Neural progenitor cell (in vitro differentiated cells): ENCODE data around the gene PRSS33. TPM values are rescaled to one million over a fixed set of nuclear protein-coding genes. Genes with fewer than 3 reads are reported as not detected.

ENCODE experiments used
- DNase-seq: peaks from one replicate; pipeline ENCODE4 v3.0.0-alpha.2; 2016; ENCODE audit warnings: low spot score
- H2AFZ ChIP-seq: fragments of 200-600 bp; sonication (generic); replicated peaks from 2 replicates; pipeline ENCODE4 v1.6.1; 2016; ENCODE audit warnings: antibody characterized with exemption
- H3F3A ChIP-seq: fragments of 200-600 bp; sonication (generic); 2 replicates; pipeline ENCODE4 v1.6.1; 2016; ENCODE audit warnings: antibody characterized with exemption, low read depth
- H3K27ac ChIP-seq: fragments of 200-600 bp; sonication (generic); 2 replicates; pipeline ENCODE4 v1.5.1; 2016; ENCODE audit warnings: mild to moderate bottlenecking
- H3K27me3 ChIP-seq: fragments of 200-600 bp; sonication (generic); 2 replicates; pipeline ENCODE4 v1.6.1; 2016; ENCODE audit warnings: mild to moderate bottlenecking, moderate library complexity
- H3K36me3 ChIP-seq: fragments of 200-600 bp; sonication (generic); 2 replicates; pipeline ENCODE4 v1.5.1; 2016
- H3K4me1 ChIP-seq: fragments of 200-600 bp; sonication (generic); 2 replicates; pipeline ENCODE4 v1.6.1; 2016; ENCODE audit warnings: mixed run types
- H3K4me2 ChIP-seq: fragments of 200-600 bp; sonication (generic); 2 replicates; pipeline ENCODE4 v1.6.1; 2016
- H3K4me3 ChIP-seq: fragments of 200-600 bp; sonication (generic); 2 replicates; pipeline ENCODE4 v1.5.1; 2016
- H3K79me2 ChIP-seq: fragments of 200-600 bp; sonication (generic); 2 replicates; pipeline ENCODE4 v1.6.1; 2016; ENCODE audit warnings: low read depth
- H3K9ac ChIP-seq: fragments of 200-600 bp; sonication (generic); 2 replicates; pipeline ENCODE4 v1.6.1; 2016
- H3K9me3 ChIP-seq: fragments of 200-600 bp; sonication (generic); 2 replicates; pipeline ENCODE4 v1.5.1; 2016; ENCODE audit warnings: low read depth
- H4K20me1 ChIP-seq: fragments of 200-600 bp; sonication (generic); 2 replicates; pipeline ENCODE4 v1.6.1; 2016; ENCODE audit warnings: low read depth
- H3K27ac Mint-ChIP-seq: 3 replicates; pipeline ENCODE4 v1.8.0; 2021; ENCODE audit warnings: mixed read lengths
- H3K27me3 Mint-ChIP-seq: 2 replicates; pipeline ENCODE4 v1.8.0; 2022; ENCODE audit warnings: low read depth, mild to moderate bottlenecking, inconsistent platforms, moderate library complexity, mixed read lengths; ENCODE audit not compliant: insufficient read depth
- H3K36me3 Mint-ChIP-seq: 3 replicates; pipeline ENCODE4 v1.8.0; 2021; ENCODE audit warnings: mixed read lengths
- H3K4me1 Mint-ChIP-seq: 3 replicates; pipeline ENCODE4 v1.8.0; 2021; ENCODE audit warnings: mixed read lengths
- H3K4me3 Mint-ChIP-seq: 3 replicates; pipeline ENCODE4 v1.8.0; 2021; ENCODE audit warnings: mild to moderate bottlenecking, moderate library complexity, mixed read lengths
- H3K9me3 Mint-ChIP-seq: 3 replicates; pipeline ENCODE4 v1.8.0; 2020; ENCODE audit warnings: mixed read lengths
- CTCF ChIP-seq: fragments of 200-600 bp; sonication (generic); IDR thresholded peaks from 2 replicates; pipeline ENCODE4 v1.5.1; 2017; ENCODE audit warnings: antibody characterized with exemption, mild to moderate bottlenecking
- EZH2 ChIP-seq: fragments of 200-600 bp; sonication (generic); IDR thresholded peaks from 2 replicates; pipeline ENCODE4 v1.6.1; 2017; ENCODE audit warnings: antibody characterized with exemption, mild to moderate bottlenecking, moderate library complexity
- EZH2phosphoT487 ChIP-seq: fragments of 200-600 bp; sonication (generic); IDR thresholded peaks from 2 replicates; pipeline ENCODE4 v1.6.1; 2017; ENCODE audit warnings: antibody characterized with exemption
- total RNA-seq: library from RNA; depleted of rRNA; stranded (reverse); fragments of >200 nt; gene quantifications from 2 replicates; pipeline ENCODE4 v1.2.3, GENCODE V29; 2015; ENCODE audit warnings: low replicate concordance

The PRSS33 gene
- total RNA-seq, 1 donor from 2014 or later = 0.73 TPM

DNA sequence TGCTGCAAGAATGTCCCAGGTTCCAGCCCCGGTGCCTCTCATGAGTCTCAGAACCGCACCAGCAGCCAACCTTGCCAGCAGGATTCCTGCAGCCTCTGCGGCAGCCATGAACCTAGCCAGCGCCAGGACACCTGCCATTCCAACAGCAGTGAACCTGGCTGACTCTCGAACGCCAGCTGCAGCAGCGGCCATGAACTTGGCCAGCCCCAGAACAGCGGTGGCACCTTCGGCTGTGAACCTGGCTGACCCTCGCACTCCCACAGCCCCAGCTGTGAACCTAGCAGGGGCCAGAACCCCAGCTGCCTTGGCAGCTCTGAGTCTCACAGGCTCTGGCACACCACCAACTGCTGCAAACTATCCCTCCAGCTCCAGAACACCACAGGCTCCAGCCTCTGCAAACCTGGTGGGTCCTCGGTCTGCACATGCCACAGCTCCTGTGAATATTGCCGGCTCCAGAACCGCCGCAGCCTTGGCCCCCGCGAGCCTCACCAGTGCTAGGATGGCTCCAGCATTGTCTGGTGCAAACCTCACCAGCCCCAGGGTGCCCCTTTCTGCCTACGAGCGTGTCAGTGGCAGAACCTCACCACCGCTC, 20.1 kb downstream of the PRSS33 start:
- Histone ChIP-seq H3K27me3 (no peaks in the 10 kb centered on the region), H3F3A (peaks cover 74% of the 10 kb centered on the region), H3K4me3 (no peak overlapping the region), H3K27ac (no peak overlapping the region), H2AFZ (no peak overlapping the region), H3K4me2 (no peak overlapping the region), H3K79me2 (peaks cover 71% of the 10 kb centered on the region), H3K36me3 (peaks cover 28% of the 10 kb centered on the region), H3K9ac (no peak overlapping the region), H3K4me1 (no peaks in the 10 kb centered on the region), H4K20me1 (peaks cover 63% of the 10 kb centered on the region), H3K9me3 (no peaks in the 10 kb centered on the region)
- Mint-ChIP-seq H3K9me3 (peaks cover 28% of the 10 kb centered on the region), H3K4me1 (peaks cover 6% of the 10 kb centered on the region), H3K27ac (no peak overlapping the region), H3K27me3 (peaks cover 28% of the 10 kb centered on the region), H3K36me3 (peaks cover 72% of the 10 kb centered on the region), H3K4me3 (no peak overlapping the region)
- no peak for DNase-seq
- TF ChIP-seq CTCF = no peak

DNA sequence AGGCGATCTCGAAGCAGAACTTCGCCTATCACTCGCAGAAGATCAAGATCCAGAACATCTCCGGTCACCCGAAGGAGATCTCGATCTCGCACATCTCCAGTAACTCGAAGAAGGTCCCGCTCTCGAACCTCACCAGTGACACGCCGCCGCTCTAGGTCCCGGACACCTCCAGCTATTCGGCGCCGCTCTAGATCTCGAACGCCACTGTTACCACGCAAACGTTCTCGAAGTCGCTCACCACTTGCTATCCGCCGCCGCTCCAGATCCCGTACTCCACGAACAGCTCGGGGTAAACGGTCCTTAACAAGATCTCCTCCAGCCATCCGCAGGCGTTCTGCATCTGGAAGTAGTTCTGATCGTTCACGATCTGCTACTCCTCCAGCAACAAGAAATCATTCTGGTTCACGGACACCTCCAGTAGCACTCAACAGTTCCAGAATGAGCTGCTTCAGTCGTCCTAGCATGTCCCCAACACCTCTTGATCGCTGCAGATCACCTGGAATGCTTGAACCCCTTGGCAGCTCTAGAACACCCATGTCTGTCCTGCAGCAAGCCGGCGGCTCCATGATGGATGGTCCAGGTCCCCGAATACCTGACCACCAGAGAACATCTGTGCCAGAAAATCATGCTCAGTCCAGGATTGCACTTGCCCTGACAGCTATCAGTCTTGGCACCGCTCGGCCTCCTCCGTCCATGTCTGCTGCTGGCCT, 20.8 kb downstream of the PRSS33 start:
- H3K4me1 ChIP-seq = no peaks in the 10 kb centered on the region
- H3K9me3 ChIP-seq = no peaks in the 10 kb centered on the region
- H3K4me2 ChIP-seq = no peak overlapping the region
- H3K4me3 ChIP-seq = no peak overlapping the region
- H3K27ac Mint-ChIP-seq = no peak overlapping the region
- H3K9me3 Mint-ChIP-seq = peaks cover 35% of the 10 kb centered on the region
- peaks cover 74% of the 10 kb centered on the region for H3K36me3 Mint-ChIP-seq
- DNase-seq = no peak
- no peak overlapping the region for H3K9ac ChIP-seq
- peaks cover 6% of the 10 kb centered on the region for H3K4me1 Mint-ChIP-seq
- peaks cover 34% of the 10 kb centered on the region for H3K36me3 ChIP-seq
- peaks cover 57% of the 10 kb centered on the region for H4K20me1 ChIP-seq
- H3K27me3 Mint-ChIP-seq = peaks cover 28% of the 10 kb centered on the region
- TF ChIP-seq CTCF (no peak), EZH2phosphoT487 (no peak), EZH2 (no peak)
- H2AFZ ChIP-seq = no peak overlapping the region
- peaks cover 73% of the 10 kb centered on the region for H3F3A ChIP-seq
- H3K79me2 ChIP-seq = peaks cover 78% of the 10 kb centered on the region
- H3K4me3 Mint-ChIP-seq = peak overlapping the region; percentile 39
- no peaks in the 10 kb centered on the region for H3K27me3 ChIP-seq
- no peak overlapping the region for H3K27ac ChIP-seq

GRCh38 chr16:2765462-2766404, 21.6 kb downstream of the PRSS33 start:
- Histone ChIP-seq H3F3A (peaks cover 75% of the 10 kb centered on the region), H3K9ac (no peak overlapping the region), H3K4me2 (no peak overlapping the region), H4K20me1 (peaks cover 48% of the 10 kb centered on the region), H2AFZ (no peak overlapping the region), H3K79me2 (peaks cover 86% of the 10 kb centered on the region), H3K9me3 (no peaks in the 10 kb centered on the region), H3K4me1 (no peaks in the 10 kb centered on the region), H3K27me3 (no peaks in the 10 kb centered on the region), H3K4me3 (no peak overlapping the region), H3K27ac (no peak overlapping the region), H3K36me3 (peaks cover 43% of the 10 kb centered on the region)
- peaks cover 41% of the 10 kb centered on the region for H3K9me3 Mint-ChIP-seq
- peaks cover 76% of the 10 kb centered on the region for H3K36me3 Mint-ChIP-seq
- no peak overlapping the region for H3K4me3 Mint-ChIP-seq
- peaks cover under 1% of the 10 kb centered on the region for H3K4me1 Mint-ChIP-seq
- TF ChIP-seq CTCF = no peak
- TF ChIP-seq EZH2 = no peak
- TF ChIP-seq EZH2phosphoT487 = no peak
- no peak overlapping the region for H3K27ac Mint-ChIP-seq
- peaks cover 28% of the 10 kb centered on the region for H3K27me3 Mint-ChIP-seq
- DNase-seq = no peak
